ENCODE data around the gene SEMA3B. TPM values are rescaled to one million over a fixed set of nuclear protein-coding genes. Genes with fewer than 3 reads are reported as not detected.

SEMA3B gene
- total and polyA plus RNA-seq, 4 donors = 39.6 to 95.7 (median 61.7) TPM

- TF ChIP-seq CTCF (IDR thresholded peaks at IDR 0.05; ENCODE audit: control extremely low read depth, extremely low read depth) = no peak
- Histone ChIP-seq H3K4me3 (peak overlapping the region; percentile 88), H3K27me3 (ENCODE audit: control insufficient read depth in 3 of 3, insufficient read depth in 3 of 3, low read length in 2 of 3) (no peaks in the 10 kb centered on the region), H3K36me3 (ENCODE audit: control insufficient read depth in 4 of 4, insufficient read depth in 4 of 4, low read length in 4 of 4) (peaks cover 0 to 9% (median 4%) of the 10 kb centered on the region in 4 donors), H3K9me3 (ENCODE audit: control insufficient read depth in 4 of 4, insufficient read depth in 3 of 4, low read length in 3 of 4) (no peaks in the 10 kb centered on the region), H3K27ac (ENCODE audit: low read depth in 1 of 2, low read length in 1 of 2) (peak overlapping the region; percentile 95 to 97), H3K4me1 (ENCODE audit: control insufficient read depth in 5 of 5, insufficient read depth in 5 of 5, low read length in 5 of 5) (peaks cover 0 to 37% (median 8%) of the 10 kb centered on the region in 5 donors), H3K9ac (ENCODE audit: insufficient read depth in 1 of 2, low read length in 2 of 2) (peak overlapping the region; percentile 63 to 96)
- no peak for ATAC-seq (ENCODE audit: insufficient read depth, low FRiP score)
- DNase-seq = peak in 2 of 3 donors; percentile 52 to 53
- WGBS, 2 donors = 0 to 1% methylated on average over 7 of the region's 7 CpGs
Measured at GRCh38 chr3:50237133-50237651, 31.8 kb upstream of the SEMA3B start.

- Histone ChIP-seq H3K9ac (ENCODE audit: insufficient read depth in 1 of 2, low read length in 2 of 2) (peak overlapping the region; percentile 41 to 96), H3K36me3 (ENCODE audit: control insufficient read depth in 4 of 4, insufficient read depth in 4 of 4, low read length in 4 of 4) (peaks cover 0 to 9% (median 4%) of the 10 kb centered on the region in 4 donors), H3K4me1 (ENCODE audit: control insufficient read depth in 5 of 5, insufficient read depth in 5 of 5, low read length in 5 of 5) (peaks cover 0 to 40% (median 8%) of the 10 kb centered on the region in 5 donors), H3K27me3 (ENCODE audit: control insufficient read depth in 3 of 3, insufficient read depth in 3 of 3, low read length in 2 of 3) (no peaks in the 10 kb centered on the region), H3K27ac (ENCODE audit: low read depth in 1 of 2, low read length in 1 of 2) (peak overlapping the region; percentile 95 to 97), H3K4me3 (peak overlapping the region; percentile 88), H3K9me3 (ENCODE audit: control insufficient read depth in 4 of 4, insufficient read depth in 3 of 4, low read length in 3 of 4) (no peaks in the 10 kb centered on the region)
- WGBS, 2 donors = 0 to 1% methylated on average over 31 of the region's 31 CpGs
- ATAC-seq (ENCODE audit: insufficient read depth, low FRiP score) (peak; percentile 35), DNase-seq (peak; percentile 82 to 90 (median 84))
- TF ChIP-seq CTCF (IDR thresholded peaks at IDR 0.05; ENCODE audit: control extremely low read depth, extremely low read depth) = no peak
Measured at GRCh38 chr3:50237754-50238548, 31.0 kb upstream of the SEMA3B start.

GRCh38 chr3:50238549-50239026 lies 30.4 kb upstream of the SEMA3B start:
- Histone ChIP-seq H3K27ac (ENCODE audit: low read depth in 1 of 2, low read length in 1 of 2) (peak overlapping the region; percentile 95 to 97), H3K4me1 (ENCODE audit: control insufficient read depth in 5 of 5, insufficient read depth in 5 of 5, low read length in 5 of 5) (peaks cover 2 to 40% (median 8%) of the 10 kb centered on the region in 5 donors), H3K9me3 (ENCODE audit: control insufficient read depth in 4 of 4, insufficient read depth in 3 of 4, low read length in 3 of 4) (no peaks in the 10 kb centered on the region), H3K27me3 (ENCODE audit: control insufficient read depth in 3 of 3, insufficient read depth in 3 of 3, low read length in 2 of 3) (no peaks in the 10 kb centered on the region), H3K9ac (ENCODE audit: insufficient read depth in 1 of 2, low read length in 2 of 2) (peak overlapping the region in 1 of 2 donors; percentile 80), H3K4me3 (peak overlapping the region; percentile 88), H3K36me3 (ENCODE audit: control insufficient read depth in 4 of 4, insufficient read depth in 4 of 4, low read length in 4 of 4) (peaks cover 0 to 10% (median 5%) of the 10 kb centered on the region in 4 donors)
- WGBS, 2 donors = 7 to 12% methylated on average over 7 of the region's 7 CpGs
- no peak for TF ChIP-seq CTCF (IDR thresholded peaks at IDR 0.05; ENCODE audit: control extremely low read depth, extremely low read depth)
- ATAC-seq (ENCODE audit: insufficient read depth, low FRiP score) (no peak), DNase-seq (no peak)
